H9 (cell line): Measurements from ENCODE around the gene GALNT2. TPM values are rescaled to one million over a fixed set of nuclear protein-coding genes. Genes with fewer than 3 reads are reported as not detected.

ENCODE experiments used
- DNase-seq: peaks from one replicate; pipeline ENCODE4 v3.0.0-alpha.2; 2017
- H2AFZ ChIP-seq: one replicate; pipeline ENCODE4 v1.6.1; 2013; ENCODE audit warnings: mild to moderate bottlenecking, low read length, control low read depth, moderate library complexity
- H2AK5ac ChIP-seq: 2 replicates; pipeline ENCODE4 v1.6.1; 2013; ENCODE audit warnings: low read length, control low read depth, mixed read lengths; ENCODE audit not compliant: insufficient read length
- H2BK120ac ChIP-seq: one replicate; pipeline ENCODE4 v1.6.1; 2013; ENCODE audit warnings: low read depth, mild to moderate bottlenecking, low read length, control low read depth, inconsistent platforms; ENCODE audit not compliant: poor library complexity, severe bottlenecking
- H2BK12ac ChIP-seq: 2 replicates; pipeline ENCODE4 v1.6.1; 2013; ENCODE audit warnings: low read length, control low read depth, mixed read lengths, low read depth; ENCODE audit not compliant: insufficient read length
- H2BK15ac ChIP-seq: 2 replicates; pipeline ENCODE4 v1.6.1; 2013; ENCODE audit warnings: low read depth, low read length, control low read depth
- H2BK20ac ChIP-seq: one replicate; pipeline ENCODE4 v1.6.1; 2013; ENCODE audit warnings: low read depth, mild to moderate bottlenecking, low read length, control low read depth, inconsistent platforms; ENCODE audit not compliant: poor library complexity, severe bottlenecking
- H2BK5ac ChIP-seq: 2 replicates; pipeline ENCODE4 v1.6.1; 2013; ENCODE audit warnings: low read length, control low read depth, mixed read lengths; ENCODE audit not compliant: insufficient read length
- H3K14ac ChIP-seq: 2 replicates; pipeline ENCODE4 v1.6.1; 2013; ENCODE audit warnings: low read length, control low read depth; ENCODE audit not compliant: insufficient read depth
- H3K18ac ChIP-seq: 2 replicates; pipeline ENCODE4 v1.6.1; 2013; ENCODE audit warnings: low read depth, mild to moderate bottlenecking, mixed read lengths, low read length, control low read depth; ENCODE audit not compliant: insufficient read length
- H3K23ac ChIP-seq: 2 replicates; pipeline ENCODE4 v1.6.1; 2013; ENCODE audit warnings: low read length, control low read depth, mixed read lengths, low read depth; ENCODE audit not compliant: insufficient read length
- H3K23me2 ChIP-seq: 2 replicates; pipeline ENCODE4 v1.6.1; 2013; ENCODE audit warnings: low read depth, mild to moderate bottlenecking, mixed read lengths, low read length, control low read depth; ENCODE audit not compliant: insufficient read length, poor library complexity, severe bottlenecking
- H3K27ac ChIP-seq: 2 replicates; pipeline ENCODE4 v1.5.1; 2013; ENCODE audit warnings: low read length, control low read depth, mixed read lengths, low read depth; ENCODE audit not compliant: insufficient read length
- H3K27me3 ChIP-seq: 2 replicates; pipeline ENCODE4 v1.6.1; 2013; ENCODE audit warnings: low read length, control low read depth, inconsistent platforms; ENCODE audit not compliant: insufficient read depth
- H3K4ac ChIP-seq: 2 replicates; pipeline ENCODE4 v1.6.1; 2013; ENCODE audit warnings: low read depth, mild to moderate bottlenecking, control low read depth, inconsistent platforms, low read length, moderate library complexity
- H3K4me1 ChIP-seq: 2 replicates; pipeline ENCODE4 v1.6.1; 2013; ENCODE audit warnings: low read length, control low read depth, inconsistent platforms; ENCODE audit not compliant: insufficient read depth
- H3K4me2 ChIP-seq: 2 replicates; pipeline ENCODE4 v1.6.1; 2013; ENCODE audit warnings: low read length, control low read depth, mixed read lengths; ENCODE audit not compliant: insufficient read length, insufficient read depth
- H3K56ac ChIP-seq: 2 replicates; pipeline ENCODE4 v1.6.1; 2013; ENCODE audit warnings: low read depth, mild to moderate bottlenecking, mixed read lengths, low read length, control low read depth; ENCODE audit not compliant: insufficient read length
- H3K79me1 ChIP-seq: 2 replicates; pipeline ENCODE4 v1.6.1; 2013; ENCODE audit warnings: low read depth, mild to moderate bottlenecking, moderate library complexity, low read length, control low read depth, inconsistent platforms; ENCODE audit not compliant: insufficient read depth, poor library complexity, severe bottlenecking
- H3K79me2 ChIP-seq: 2 replicates; pipeline ENCODE4 v1.6.1; 2013; ENCODE audit warnings: low read length, control low read depth, inconsistent platforms; ENCODE audit not compliant: insufficient read depth
- H3K9ac ChIP-seq: 2 replicates; pipeline ENCODE4 v1.6.1; 2013; ENCODE audit warnings: low read length, control low read depth, mixed read lengths; ENCODE audit not compliant: insufficient read length; ENCODE audit errors: extremely low read depth
- H3K9me3 ChIP-seq: one replicate; pipeline ENCODE4 v1.6.1; 2013; ENCODE audit warnings: low read depth, low read length, inconsistent platforms; ENCODE audit not compliant: control insufficient read depth
- H3T11ph ChIP-seq: one replicate; pipeline ENCODE4 v1.6.1; 2013; ENCODE audit warnings: mild to moderate bottlenecking, low read length, control low read depth, inconsistent platforms
- H4K20me1 ChIP-seq: one replicate; pipeline ENCODE4 v1.6.1; 2013; ENCODE audit not compliant: control insufficient read depth, insufficient read length, insufficient read depth
- H4K5ac ChIP-seq: 2 replicates; pipeline ENCODE4 v1.6.1; 2013; ENCODE audit warnings: low read depth, mild to moderate bottlenecking, mixed read lengths, low read length, control low read depth; ENCODE audit not compliant: insufficient read length
- H4K8ac ChIP-seq: replicated peaks from 2 replicates; pipeline ENCODE4 v1.6.1; 2013; ENCODE audit warnings: low read length, control low read depth, mixed read lengths, low read depth; ENCODE audit not compliant: insufficient read length
- H4K91ac ChIP-seq: 2 replicates; pipeline ENCODE4 v1.6.1; 2013; ENCODE audit warnings: low read depth, mild to moderate bottlenecking, moderate library complexity, mixed read lengths, low read length, control low read depth; ENCODE audit not compliant: insufficient read length
- H3K27ac Mint-ChIP-seq, 3 experiments: 2 replicates in 2 of 3; 3 replicates in 1 of 3; pipeline ENCODE4 v1.8.0; 2020 to 2021; ENCODE audit warnings: mixed read lengths in 3 of 3, mild to moderate bottlenecking in 1 of 3, moderate library complexity in 1 of 3
- H3K27me3 Mint-ChIP-seq: 2 replicates; pipeline ENCODE4 v1.8.0; 2021; ENCODE audit warnings: low read depth, mild to moderate bottlenecking, moderate library complexity, mixed read lengths
- H3K36me3 Mint-ChIP-seq, 3 experiments: 2 replicates in 2 of 3; 3 replicates in 1 of 3; pipeline ENCODE4 v1.8.0; 2020 to 2021; ENCODE audit warnings: low read depth in 3 of 3, mixed read lengths in 3 of 3; ENCODE audit not compliant: insufficient read depth in 1 of 3
- H3K4me1 Mint-ChIP-seq, 2 experiments: 2 replicates each; pipeline ENCODE4 v1.8.0; 2020; ENCODE audit warnings: mixed read lengths in 2 of 2
- H3K4me3 Mint-ChIP-seq, 2 experiments: 2 replicates in 1 of 2; 3 replicates in 1 of 2; pipeline ENCODE4 v1.8.0; 2020 to 2021; ENCODE audit warnings: mild to moderate bottlenecking in 2 of 2, mixed read lengths in 2 of 2, moderate library complexity in 1 of 2
- H3K9me3 Mint-ChIP-seq, 2 experiments: 2 replicates in 1 of 2; 3 replicates in 1 of 2; pipeline ENCODE4 v1.8.0; 2020; ENCODE audit warnings: mild to moderate bottlenecking in 2 of 2, mixed read lengths in 2 of 2, moderate library complexity in 1 of 2
- WGBS: extraction: QIAGEN DNeasy Blood & Tissue Kit; methylation state at CpG from one replicate; pipeline ENCODE4 v1.1.7; 2013; ENCODE audit warnings: missing lambda C conversion rate, low lambda C conversion rate, mixed read lengths; ENCODE audit not compliant: insufficient read length; ENCODE audit errors: extremely low coverage; 5-methylcytosine and 5-hydroxymethylcytosine counted together
- total RNA-seq: library from RNA; stranded (reverse); gene quantifications from 2 replicates; pipeline ENCODE4 v1.2.1, GENCODE V29; 2021
- TF ChIP-seq, protein P1 (sequence below): fragments of 200-600 bp; sonication (generic); conservative IDR thresholded peaks from 3 replicates; pipeline ENCODE4 v1.8.0; 2021; ENCODE audit warnings: antibody characterized with exemption, mild to moderate bottlenecking

The GALNT2 gene
- total RNA-seq, 1 experiment from 2014 or later, result 57.6 TPM

DNA sequence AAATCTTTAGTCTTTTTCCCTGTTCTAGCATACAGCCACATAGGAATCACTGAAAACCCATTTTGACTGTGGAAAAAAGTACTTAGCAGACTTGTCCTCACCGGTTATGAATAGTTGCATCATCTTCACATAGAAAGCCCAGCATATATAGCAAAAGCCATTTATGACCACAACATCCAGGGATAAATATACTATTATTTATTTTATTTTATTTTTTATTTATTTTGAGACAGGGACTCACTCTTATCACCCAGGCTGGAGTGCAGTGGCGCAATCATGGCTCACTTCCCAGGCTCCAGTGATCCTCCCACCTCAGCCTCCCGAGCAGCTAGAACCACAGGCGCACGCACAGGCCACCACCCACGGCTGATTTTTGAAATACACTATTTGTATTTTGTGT is 175.3 kb downstream of the GALNT2 start:
- Histone ChIP-seq H4K20me1 (no peaks in the 10 kb centered on the region), H4K91ac (no peak overlapping the region), H3K9me3 (no peaks in the 10 kb centered on the region), H3K27ac (no peak overlapping the region), H3K27me3 (no peaks in the 10 kb centered on the region; the same call in 1 of the 2 replicates), H2BK12ac (no peak overlapping the region), H2BK15ac (no peak overlapping the region), H3K56ac (no peak overlapping the region), H3K18ac (no peak overlapping the region), H3K23me2 (no peaks in the 10 kb centered on the region), H2BK5ac (no peak overlapping the region), H3K9ac (no peak overlapping the region), H3K4ac (no peak overlapping the region), H2BK20ac (no peak overlapping the region), H4K8ac (no peak overlapping the region), H4K5ac (no peak overlapping the region), H3K4me1 (no peaks in the 10 kb centered on the region), H3K4me2 (no peak overlapping the region), H3K79me1 (no peaks in the 10 kb centered on the region), H2AK5ac (no peak overlapping the region), H3K79me2 (no peaks in the 10 kb centered on the region), H3T11ph (no peak overlapping the region), H3K23ac (no peak overlapping the region), H2AFZ (no peak overlapping the region), H3K14ac (no peak overlapping the region), H2BK120ac (no peak overlapping the region)
- Mint-ChIP-seq H3K36me3 (peaks cover 24 to 39% (median 34%) of the 10 kb centered on the region in 3 experiments), H3K27ac (no peak overlapping the region), H3K9me3 (peaks cover 6 to 7% of the 10 kb centered on the region in 2 experiments; a peak in 2 of 5 replicates), H3K4me1 (no peaks in the 10 kb centered on the region), H3K27me3 (no peaks in the 10 kb centered on the region), H3K4me3 (no peak overlapping the region)
- WGBS, result no CpG with 5 or more reads among the region's 6 CpGs
- TF ChIP-seq, protein P1, sequence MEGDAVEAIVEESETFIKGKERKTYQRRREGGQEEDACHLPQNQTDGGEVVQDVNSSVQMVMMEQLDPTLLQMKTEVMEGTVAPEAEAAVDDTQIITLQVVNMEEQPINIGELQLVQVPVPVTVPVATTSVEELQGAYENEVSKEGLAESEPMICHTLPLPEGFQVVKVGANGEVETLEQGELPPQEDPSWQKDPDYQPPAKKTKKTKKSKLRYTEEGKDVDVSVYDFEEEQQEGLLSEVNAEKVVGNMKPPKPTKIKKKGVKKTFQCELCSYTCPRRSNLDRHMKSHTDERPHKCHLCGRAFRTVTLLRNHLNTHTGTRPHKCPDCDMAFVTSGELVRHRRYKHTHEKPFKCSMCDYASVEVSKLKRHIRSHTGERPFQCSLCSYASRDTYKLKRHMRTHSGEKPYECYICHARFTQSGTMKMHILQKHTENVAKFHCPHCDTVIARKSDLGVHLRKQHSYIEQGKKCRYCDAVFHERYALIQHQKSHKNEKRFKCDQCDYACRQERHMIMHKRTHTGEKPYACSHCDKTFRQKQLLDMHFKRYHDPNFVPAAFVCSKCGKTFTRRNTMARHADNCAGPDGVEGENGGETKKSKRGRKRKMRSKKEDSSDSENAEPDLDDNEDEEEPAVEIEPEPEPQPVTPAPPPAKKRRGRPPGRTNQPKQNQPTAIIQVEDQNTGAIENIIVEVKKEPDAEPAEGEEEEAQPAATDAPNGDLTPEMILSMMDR, result no peak
- DNase-seq, result peak; percentile 1
